ENCODE results near the gene CAMK1. TPM values are rescaled to one million over a fixed set of nuclear protein-coding genes. Genes with fewer than 3 reads are reported as not detected.
A peak's percentile ranks its signal among the peaks of the same experiment; 100 is the strongest.

CAMK1 gene
- 10 to 100 TPM; 23.8 to 45.1 TPM for total RNA-seq

- Mint-ChIP-seq H3K27ac (peak within 1 kb of the TSS; percentile 42 to 44), H3K36me3 (peaks cover 7 to 8% of the 10 kb centered on the region in 2 donors), H3K9me3 (no peaks in the 10 kb centered on the region)
- DNase-seq (ENCODE audit: low spot score in 2 of 2) (peak; percentile 73 to 75), ATAC-seq (peak; percentile 93 to 96)
These were observed at the start of gene CAMK1 for GRCh38 chr3:9769426-9770275. TSS of gene CAMK1 (minus strand) at chr3:9769947. CDS start at chr3:9767749, 2,198 bp downstream.

GRCh38 chr3:9818666-9819335, 49.1 kb upstream of the CAMK1 start:
- Mint-ChIP-seq H3K9me3 (no peaks in the 10 kb centered on the region), H3K27ac (peak overlapping the region in 1 of 2 donors; percentile 1), H3K36me3 (peaks cover 0 to 6% of the 10 kb centered on the region in 2 donors)
- no peak for ATAC-seq
- DNase-seq (ENCODE audit: low spot score in 2 of 2) = no peak

- Mint-ChIP-seq H3K36me3 (peaks cover 0 to 12% of the 10 kb centered on the region in 2 donors), H3K27ac (peak overlapping the region in 1 of 2 donors; percentile 36), H3K9me3 (no peaks in the 10 kb centered on the region)
- DNase-seq (ENCODE audit: low spot score in 2 of 2) (no peak), ATAC-seq (no peak)
These were observed 47.7 kb upstream of the CAMK1 start for GRCh38 chr3:9817436-9817835.

GRCh38 chr3:9815986-9816385, 46.2 kb upstream of the CAMK1 start:
- Mint-ChIP-seq H3K9me3 (no peaks in the 10 kb centered on the region), H3K27ac (peak overlapping the region in 1 of 2 donors; percentile 6), H3K36me3 (peaks cover 8 to 18% of the 10 kb centered on the region in 2 donors)
- no peak for ATAC-seq
- no peak for DNase-seq (ENCODE audit: low spot score in 2 of 2)

GRCh38 chr3:9812870-9813483, 43.2 kb upstream of the CAMK1 start:
- no peaks in the 10 kb centered on the region for H3K9me3 Mint-ChIP-seq
- H3K36me3 Mint-ChIP-seq = peaks cover 9 to 19% of the 10 kb centered on the region in 2 donors
- DNase-seq (ENCODE audit: low spot score in 2 of 2) (no peak), ATAC-seq (no peak)
- H3K27ac Mint-ChIP-seq = peak overlapping the region in 1 of 2 donors; percentile 77

GRCh38 chr3:9810846-9811245, 41.1 kb upstream of the CAMK1 start:
- peak overlapping the region; percentile 0 for H3K27ac Mint-ChIP-seq

GRCh38 chr3:9810433-9810770, 40.7 kb upstream of the CAMK1 start:
- Mint-ChIP-seq H3K9me3 (no peaks in the 10 kb centered on the region), H3K36me3 (peaks cover 9 to 19% of the 10 kb centered on the region in 2 donors), H3K27ac (peak overlapping the region in 1 of 2 donors; percentile 0)
- no peak for ATAC-seq
- DNase-seq (ENCODE audit: low spot score in 2 of 2) = no peak

More at GRCh38 chr3:9810846-9811245, 41.1 kb upstream of the CAMK1 start:
- Mint-ChIP-seq H3K36me3 (peaks cover 9 to 19% of the 10 kb centered on the region in 2 donors), H3K9me3 (no peaks in the 10 kb centered on the region)
- no peak for DNase-seq (ENCODE audit: low spot score in 2 of 2)
- no peak for ATAC-seq

- DNase-seq (ENCODE audit: low spot score in 2 of 2) = peak in 1 of 2 donors; percentile 39
- peaks cover 9 to 19% of the 10 kb centered on the region in 2 donors for H3K36me3 Mint-ChIP-seq
- peak; percentile 31 to 54 for ATAC-seq
- peak within 1 kb of the TSS; percentile 90 to 92 for H3K27ac Mint-ChIP-seq
- no peaks in the 10 kb centered on the region for H3K9me3 Mint-ChIP-seq
These were observed 40.1 kb upstream of the CAMK1 start, which contains the start of gene TTLL3 for GRCh38 chr3:9809615-9810432. TSS of gene TTLL3 (plus strand) at chr3:9810262. CDS start at chr3:9810662, 400 bp downstream.

- H3K9me3 Mint-ChIP-seq = no peaks in the 10 kb centered on the region
- peak overlapping the region; percentile 90 to 92 for H3K27ac Mint-ChIP-seq
- H3K36me3 Mint-ChIP-seq = peaks cover 9 to 19% of the 10 kb centered on the region in 2 donors
- ATAC-seq (peak; percentile 39 to 67), DNase-seq (ENCODE audit: low spot score in 2 of 2) (peak in 1 of 2 donors; percentile 67)
These were observed 39.5 kb upstream of the CAMK1 start for GRCh38 chr3:9809239-9809614.

- Mint-ChIP-seq H3K9me3 (no peaks in the 10 kb centered on the region), H3K27ac (peak overlapping the region; percentile 90 to 92), H3K36me3 (peaks cover 13 to 21% of the 10 kb centered on the region in 2 donors)
- ATAC-seq = peak; percentile 75 to 86
- peak; percentile 54 to 69 for DNase-seq (ENCODE audit: low spot score in 2 of 2)
These were observed 38.7 kb upstream of the CAMK1 start for GRCh38 chr3:9808345-9809037.

GRCh38 chr3:9807981-9808344, 38.2 kb upstream of the CAMK1 start:
- H3K36me3 Mint-ChIP-seq = peaks cover 18 to 21% of the 10 kb centered on the region in 2 donors
- DNase-seq (ENCODE audit: low spot score in 2 of 2) (no peak), ATAC-seq (no peak)
- H3K9me3 Mint-ChIP-seq = no peaks in the 10 kb centered on the region
- peak overlapping the region in 1 of 2 donors; percentile 92 for H3K27ac Mint-ChIP-seq

- peaks cover 20 to 21% of the 10 kb centered on the region in 2 donors for H3K36me3 Mint-ChIP-seq
- H3K9me3 Mint-ChIP-seq = no peaks in the 10 kb centered on the region
- peak overlapping the region in 1 of 2 donors; percentile 53 for H3K27ac Mint-ChIP-seq
- DNase-seq (ENCODE audit: low spot score in 2 of 2) = no peak
- ATAC-seq = no peak
These were observed 37.2 kb upstream of the CAMK1 start for GRCh38 chr3:9806688-9807589.

- Mint-ChIP-seq H3K27ac (peak overlapping the region in 1 of 2 donors; percentile 34), H3K36me3 (peaks cover 13 to 14% of the 10 kb centered on the region in 2 donors), H3K9me3 (no peaks in the 10 kb centered on the region)
- ATAC-seq (no peak), DNase-seq (ENCODE audit: low spot score in 2 of 2) (no peak)
These were observed 36.4 kb upstream of the CAMK1 start for GRCh38 chr3:9806137-9806536.

- H3K27ac Mint-ChIP-seq = no peak overlapping the region
These were observed 35.2 kb upstream of the CAMK1 start for GRCh38 chr3:9804996-9805395.

GRCh38 chr3:9803494-9803893, 33.7 kb upstream of the CAMK1 start:
- H3K9me3 Mint-ChIP-seq = no peaks in the 10 kb centered on the region
- no peak for DNase-seq (ENCODE audit: low spot score in 2 of 2)
- H3K27ac Mint-ChIP-seq = peak overlapping the region; percentile 44 to 63
- peaks cover 14 to 15% of the 10 kb centered on the region in 2 donors for H3K36me3 Mint-ChIP-seq
- no peak for ATAC-seq

More at GRCh38 chr3:9804996-9805395, 35.2 kb upstream of the CAMK1 start:
- DNase-seq (ENCODE audit: low spot score in 2 of 2) = no peak
- ATAC-seq = no peak
- H3K36me3 Mint-ChIP-seq = peaks cover 9 to 11% of the 10 kb centered on the region in 2 donors
- no peaks in the 10 kb centered on the region for H3K9me3 Mint-ChIP-seq

Measured in activated naive CD4-positive, alpha-beta T cell treated with anti-CD3 and anti-CD28 coated beads, Interleukin-2, amount 50 U/mL, for 72 hours (primary cell).